CD14-positive monocyte (primary cell): ENCODE measurements around the gene SHC2. TPM values are rescaled to one million over a fixed set of nuclear protein-coding genes. Genes with fewer than 3 reads are reported as not detected.
"Not testable (repeated sequence)": the region's sequence is repeated elsewhere in the genome, so short reads cannot be mapped to it uniquely, and the experiment has no call there.

ENCODE experiments used
- DNase-seq, 3 donors: peaks; one replicate each; pipeline ENCODE4 v3.0.0-alpha.2; 2011 to 2022
- H2AFZ ChIP-seq: 2 replicates; pipeline ENCODE4 v1.6.0; 2012; ENCODE audit warnings: mild to moderate bottlenecking, low read depth, low read length, inconsistent platforms; ENCODE audit not compliant: insufficient read depth, poor library complexity, severe bottlenecking
- H3K27ac ChIP-seq, 2 donors: 1 replicate in 1 of 2; 2 replicates in 1 of 2; pipeline ENCODE4 v1.5.1; 2012 to 2013; ENCODE audit warnings: low read length in 2 of 2, control low read depth in 1 of 2, inconsistent platforms in 1 of 2, low read depth in 1 of 2, mild to moderate bottlenecking in 1 of 2
- H3K27me3 ChIP-seq, 2 donors: one replicate each; pipeline versions ENCODE4 v1.6.0 to v1.6.1; 2011 to 2013; ENCODE audit warnings: low read length in 2 of 2; ENCODE audit not compliant: control insufficient read depth in 2 of 2, insufficient read depth in 2 of 2
- H3K36me3 ChIP-seq, 2 donors: replicated peaks in 1 of 2; 1 replicate in 1 of 2; 2 replicates in 1 of 2; pipeline versions ENCODE4 v1.5.1 to v1.6.1; 2012 to 2013; ENCODE audit warnings: low read length in 2 of 2, control low read depth in 1 of 2, inconsistent platforms in 1 of 2, mild to moderate bottlenecking in 1 of 2; ENCODE audit not compliant: insufficient read depth in 2 of 2, control insufficient read depth in 1 of 2
- H3K4me1 ChIP-seq, 2 donors: 1 replicate in 1 of 2; 2 replicates in 1 of 2; pipeline versions ENCODE4 v1.5.1 to v1.6.1; 2012 to 2013; ENCODE audit warnings: low read length in 2 of 2, control low read depth in 1 of 2, inconsistent platforms in 1 of 2, mild to moderate bottlenecking in 1 of 2, moderate library complexity in 1 of 2; ENCODE audit not compliant: insufficient read depth in 2 of 2, control insufficient read depth in 1 of 2
- H3K4me2 ChIP-seq: replicated peaks from 2 replicates; pipeline ENCODE3; 2012; ENCODE audit warnings: low read length, moderate library complexity, mild to moderate bottlenecking; ENCODE audit not compliant: poor library complexity, severe bottlenecking; ENCODE audit errors: extremely low read depth
- H3K4me3 ChIP-seq, 3 experiments: fragments of 200-600 bp in 1 of 3; sonication (generic) in 1 of 3; replicated peaks in 1 of 3; 1 replicate in 2 of 3; 2 replicates in 1 of 3; pipeline ENCODE4 v1.5.1; 2011 to 2013; ENCODE audit warnings: low read length in 3 of 3, mild to moderate bottlenecking in 3 of 3, control low read depth in 2 of 3, low read depth in 2 of 3, inconsistent platforms in 1 of 3, moderate library complexity in 1 of 3
- H3K79me2 ChIP-seq: 2 replicates; pipeline ENCODE4 v1.6.0; 2012; ENCODE audit warnings: mild to moderate bottlenecking, control low read depth, inconsistent platforms, low read length, moderate library complexity; ENCODE audit not compliant: insufficient read depth
- H3K9ac ChIP-seq: 2 replicates; pipeline ENCODE4 v1.6.0; 2017; ENCODE audit warnings: low read length, mild to moderate bottlenecking; ENCODE audit not compliant: insufficient read depth, poor library complexity, severe bottlenecking
- H3K9me3 ChIP-seq, 2 donors: replicated peaks in 1 of 2; 1 replicate in 1 of 2; 2 replicates in 1 of 2; pipeline versions ENCODE4 v1.5.1 to v1.6.1; 2012 to 2013; ENCODE audit warnings: low read length in 2 of 2, control low read depth in 1 of 2; ENCODE audit not compliant: control insufficient read depth in 1 of 2, insufficient read depth in 1 of 2
- H4K20me1 ChIP-seq: 2 replicates; pipeline ENCODE4 v1.6.0; 2012; ENCODE audit warnings: mild to moderate bottlenecking, low read length, control low read depth, moderate library complexity; ENCODE audit not compliant: insufficient read depth
- H3K27ac Mint-ChIP-seq, 7 donors: one replicate each; pipeline ENCODE4 v1.8.0; 2020; ENCODE audit warnings: mild to moderate bottlenecking in 7 of 7, mixed read lengths in 7 of 7, moderate library complexity in 6 of 7, inconsistent platforms in 2 of 7
- H3K27me3 Mint-ChIP-seq, 3 donors: one replicate each; pipeline ENCODE4 v1.8.0; 2021 to 2022; ENCODE audit warnings: low read depth in 3 of 3, mild to moderate bottlenecking in 3 of 3, mixed read lengths in 3 of 3, moderate library complexity in 3 of 3, inconsistent platforms in 1 of 3
- H3K36me3 Mint-ChIP-seq, 2 donors: one replicate each; pipeline ENCODE4 v1.8.0; 2020; ENCODE audit warnings: mixed read lengths in 2 of 2, inconsistent platforms in 1 of 2, mild to moderate bottlenecking in 1 of 2
- H3K4me1 Mint-ChIP-seq: one replicate; pipeline ENCODE4 v1.8.0; 2020; ENCODE audit warnings: mild to moderate bottlenecking, mixed read lengths
- H3K4me3 Mint-ChIP-seq, 2 donors: one replicate each; pipeline ENCODE4 v1.8.0; 2020; ENCODE audit warnings: mild to moderate bottlenecking in 2 of 2, mixed read lengths in 2 of 2, moderate library complexity in 1 of 2
- H3K9me3 Mint-ChIP-seq, 7 donors: one replicate each; pipeline ENCODE4 v1.8.0; 2020 to 2022; ENCODE audit warnings: mixed read lengths in 7 of 7, mild to moderate bottlenecking in 6 of 7, moderate library complexity in 6 of 7, inconsistent platforms in 2 of 7
- WGBS: methylation state at CpG from one replicate; pipeline ENCODE4 v1.1.5; 2013; ENCODE audit warnings: missing lambda C conversion rate; ENCODE audit not compliant: insufficient coverage; 5-methylcytosine and 5-hydroxymethylcytosine counted together
- intact Hi-C, 2 donors: fragments of 100-400 bp; cut with micrococcal nuclease; formaldehyde crosslinking; loops; one replicate each; pipeline versions ENCODE4 v1.15.0 to v1.15.1; 2023
- polyA plus RNA-seq, 3 donors: library from polyadenylated mRNA; depleted of rRNA in 1 of 3; unstranded in 2 of 3; stranded (reverse) in 1 of 3; fragments of 300-500 nt in 2 of 3; fragments of >200 nt in 1 of 3; fragmentation: Illumina TruSeq in 2 of 3; gene quantifications; 1 replicate in 2 of 3; 2 replicates in 1 of 3; pipeline ENCODE4 v1.2.3, GENCODE V29; 2012 to 2021
- TF ChIP-seq, protein P1 (sequence below): fragments of 200-600 bp; IDR thresholded peaks from one replicate; pipeline ENCODE4 v1.8.0; 2022; ENCODE audit warnings: antibody characterized with exemption, mild to moderate bottlenecking

SHC2 gene
- polyA plus RNA-seq, 3 donors = not detected

DNA sequence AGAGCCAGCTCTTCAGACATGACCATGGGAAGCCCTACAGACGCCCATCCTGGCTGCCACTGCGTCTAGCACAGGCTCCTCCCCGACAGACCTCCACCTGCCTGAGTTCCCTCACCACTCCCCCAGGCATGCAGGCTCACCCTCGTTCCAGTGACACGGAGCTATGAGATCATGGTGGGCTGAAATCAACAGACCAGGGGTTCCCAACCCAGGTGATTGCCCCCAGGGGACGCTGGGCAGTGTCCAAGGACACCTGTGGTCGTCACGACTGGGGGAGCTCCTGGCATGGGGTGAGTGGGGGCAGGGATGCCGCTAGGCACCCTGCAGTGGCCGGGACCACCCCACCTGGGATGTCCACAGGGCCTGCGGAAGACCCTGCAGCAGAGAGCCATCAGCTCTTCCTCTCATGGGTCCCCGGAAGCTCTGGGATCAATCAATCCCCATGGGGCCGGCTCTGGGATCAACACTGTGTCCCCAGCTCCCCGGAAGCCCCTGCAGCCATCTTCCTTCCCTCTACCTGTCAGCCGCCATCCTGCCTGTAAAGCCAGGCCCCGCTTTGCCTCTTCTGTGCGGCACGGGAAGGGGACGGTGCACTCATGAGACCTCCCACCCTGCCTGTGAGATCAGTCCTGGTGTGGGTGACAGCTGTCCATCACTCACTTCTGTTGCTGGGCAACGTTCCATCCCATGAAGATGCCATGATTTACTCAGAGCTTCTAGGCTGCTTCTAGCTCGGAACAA lies 22.7 kb upstream of the SHC2 start:
- no peak overlapping the region for H3K4me2 ChIP-seq
- Mint-ChIP-seq H3K9me3 (peaks cover 17 to 34% (median 23%) of the 10 kb centered on the region in 7 donors), H3K4me1 (peaks cover 10% of the 10 kb centered on the region), H3K27me3 (peaks cover 28 to 47% (median 46%) of the 10 kb centered on the region in 3 donors), H3K27ac (no peak overlapping the region), H3K36me3 (no peaks in the 10 kb centered on the region), H3K4me3 (no peak overlapping the region)
- H3K9me3 ChIP-seq = peaks cover 13 to 19% of the 10 kb centered on the region in 2 donors
- H3K27ac ChIP-seq = no peak overlapping the region
- H3K36me3 ChIP-seq = no peaks in the 10 kb centered on the region
- 68% methylated on average over 18 of the region's 21 CpGs for WGBS
- no peak for DNase-seq
- no peak overlapping the region for H2AFZ ChIP-seq
- TF ChIP-seq, protein P1, sequence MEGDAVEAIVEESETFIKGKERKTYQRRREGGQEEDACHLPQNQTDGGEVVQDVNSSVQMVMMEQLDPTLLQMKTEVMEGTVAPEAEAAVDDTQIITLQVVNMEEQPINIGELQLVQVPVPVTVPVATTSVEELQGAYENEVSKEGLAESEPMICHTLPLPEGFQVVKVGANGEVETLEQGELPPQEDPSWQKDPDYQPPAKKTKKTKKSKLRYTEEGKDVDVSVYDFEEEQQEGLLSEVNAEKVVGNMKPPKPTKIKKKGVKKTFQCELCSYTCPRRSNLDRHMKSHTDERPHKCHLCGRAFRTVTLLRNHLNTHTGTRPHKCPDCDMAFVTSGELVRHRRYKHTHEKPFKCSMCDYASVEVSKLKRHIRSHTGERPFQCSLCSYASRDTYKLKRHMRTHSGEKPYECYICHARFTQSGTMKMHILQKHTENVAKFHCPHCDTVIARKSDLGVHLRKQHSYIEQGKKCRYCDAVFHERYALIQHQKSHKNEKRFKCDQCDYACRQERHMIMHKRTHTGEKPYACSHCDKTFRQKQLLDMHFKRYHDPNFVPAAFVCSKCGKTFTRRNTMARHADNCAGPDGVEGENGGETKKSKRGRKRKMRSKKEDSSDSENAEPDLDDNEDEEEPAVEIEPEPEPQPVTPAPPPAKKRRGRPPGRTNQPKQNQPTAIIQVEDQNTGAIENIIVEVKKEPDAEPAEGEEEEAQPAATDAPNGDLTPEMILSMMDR = no peak
- peaks cover 0 to 9% of the 10 kb centered on the region in 2 donors for H3K27me3 ChIP-seq
- H3K9ac ChIP-seq = no peak overlapping the region
- peaks cover 5 to 8% of the 10 kb centered on the region in 2 donors for H3K4me1 ChIP-seq
- intact Hi-C loops = loop anchor here in 1 of 2 donors (10.0 kb wide), 1 partner anchor 139 kb away; the partner anchor contains the start of gene MIER2
- no peak overlapping the region for H3K4me3 ChIP-seq
- H3K79me2 ChIP-seq = no peaks in the 10 kb centered on the region
- no peaks in the 10 kb centered on the region for H4K20me1 ChIP-seq

DNA sequence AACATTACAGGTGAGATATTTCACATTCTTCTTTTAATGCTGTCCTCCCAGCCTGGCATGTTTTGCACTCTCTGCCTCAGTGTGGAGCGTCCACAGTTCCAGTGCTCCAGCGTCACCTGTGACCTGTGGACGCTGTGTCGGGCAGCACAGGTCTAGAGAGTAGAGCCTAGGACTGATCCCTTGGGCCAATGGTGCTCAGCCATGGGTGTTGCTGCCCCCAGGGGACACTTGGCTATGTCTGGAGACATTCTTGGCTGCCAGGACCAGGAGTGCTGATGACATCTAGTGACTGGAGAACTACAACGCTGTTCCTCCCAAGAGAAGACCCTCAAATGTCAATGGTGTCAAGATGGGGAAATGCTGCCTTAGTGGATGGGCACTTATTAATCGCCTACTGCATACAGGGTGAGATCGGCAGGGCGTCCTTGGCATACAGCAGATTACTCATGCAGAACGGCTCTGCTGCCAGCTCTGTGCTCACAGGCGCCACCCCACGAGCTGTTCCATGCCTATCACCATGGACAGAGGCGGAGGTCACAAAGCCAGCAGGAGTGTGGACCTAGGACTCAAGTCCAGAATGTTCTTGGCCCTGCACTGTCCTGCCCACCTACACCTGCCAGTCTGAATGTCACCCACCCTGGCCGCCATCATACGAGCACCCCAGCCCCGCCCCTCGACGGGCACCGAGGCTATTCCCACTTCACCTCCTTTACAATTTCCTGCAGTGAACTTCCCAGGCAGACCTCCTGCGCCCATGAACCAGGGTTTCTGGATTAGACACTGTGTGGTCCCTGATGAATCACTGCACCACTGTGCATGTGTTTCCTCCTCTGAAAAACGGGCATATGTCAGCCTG lies 21.6 kb upstream of the SHC2 start:
- 54% methylated on average over 20 of the region's 20 CpGs for WGBS
- H3K4me3 Mint-ChIP-seq = no peak overlapping the region
- Histone ChIP-seq H3K27ac (no peak overlapping the region), H3K4me2 (no peak overlapping the region), H3K27me3 (peaks cover 0 to 9% of the 10 kb centered on the region in 2 donors), H4K20me1 (no peaks in the 10 kb centered on the region), H3K4me3 (no peak overlapping the region), H3K36me3 (no peaks in the 10 kb centered on the region), H2AFZ (no peak overlapping the region), H3K4me1 (no peaks in the 10 kb centered on the region), H3K9ac (no peak overlapping the region), H3K9me3 (peaks cover 13 to 19% of the 10 kb centered on the region in 2 donors), H3K79me2 (no peaks in the 10 kb centered on the region)
- intact Hi-C loops = loop anchor here in 1 of 2 donors (10.0 kb wide), 1 partner anchor 138 kb away; the partner anchor contains the start of gene MIER2
- H3K36me3 Mint-ChIP-seq = no peaks in the 10 kb centered on the region
- H3K27me3 Mint-ChIP-seq = peaks cover 28 to 54% (median 50%) of the 10 kb centered on the region in 3 donors
- TF ChIP-seq, protein P1 = no peak
- no peak for DNase-seq
- peaks cover 17 to 34% (median 22%) of the 10 kb centered on the region in 7 donors for H3K9me3 Mint-ChIP-seq
- no peak overlapping the region for H3K27ac Mint-ChIP-seq
- H3K4me1 Mint-ChIP-seq = peaks cover 5% of the 10 kb centered on the region

DNA sequence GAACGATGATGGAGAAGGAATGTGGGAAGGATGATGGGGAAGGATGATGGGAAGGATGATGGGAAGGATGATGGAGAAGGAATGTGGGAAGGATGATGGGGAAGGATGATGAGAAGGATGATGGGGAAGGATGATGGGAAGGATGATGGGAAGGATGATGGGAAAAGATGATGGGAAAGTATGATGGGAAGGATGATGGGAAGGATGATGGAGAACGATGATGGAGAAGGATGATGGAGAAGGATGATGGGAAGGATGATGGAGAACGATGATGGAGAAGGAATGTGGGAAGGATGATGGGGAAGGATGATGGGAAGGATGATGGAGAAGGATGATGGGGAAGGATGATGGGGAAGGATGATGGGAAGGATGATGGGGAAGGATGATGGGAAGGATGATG lies 20.3 kb upstream of the SHC2 start:
- H3K36me3 Mint-ChIP-seq, DNase-seq, H2AFZ ChIP-seq, H3K9ac ChIP-seq, H3K4me1 ChIP-seq, H3K4me3 ChIP-seq, H3K27me3 ChIP-seq, H3K27ac ChIP-seq, H3K4me2 ChIP-seq, H3K79me2 ChIP-seq, H3K4me3 Mint-ChIP-seq, H3K36me3 ChIP-seq, H4K20me1 ChIP-seq, H3K4me1 Mint-ChIP-seq: not testable (repeated sequence)
- H3K9me3 ChIP-seq = peaks cover 13 to 19% of the 10 kb centered on the region in 2 donors
- H3K9me3 Mint-ChIP-seq = peaks cover 17 to 34% (median 21%) of the 10 kb centered on the region in 7 donors
- 97% methylated on average over 3 of the region's 3 CpGs for WGBS
- peaks cover 23 to 46% (median 44%) of the 10 kb centered on the region in 3 donors for H3K27me3 Mint-ChIP-seq
- intact Hi-C loops = loop anchor here in 1 of 2 donors (10.0 kb wide), 1 partner anchor 136 kb away; the partner anchor contains the start of gene MIER2
- peak overlapping the region in 2 of 7 donors; percentile 2 to 57 for H3K27ac Mint-ChIP-seq
